HepG2 (cell line): ENCODE results near the gene ITGB6. TPM values are rescaled to one million over a fixed set of nuclear protein-coding genes. Genes with fewer than 3 reads are reported as not detected.

Experiments used
- ATAC-seq: fragments of 200-7000 bp; cut with Tn5 transposase; 3 replicates; pipeline ENCODE4 v1.9.1; 2020; ENCODE audit warnings: mild to moderate bottlenecking, moderate library complexity
- BruUV-seq: library from RNA; stranded (reverse); fragments of 400-500 nt; replicated peaks from 2 replicates; lab custom pipeline; 2021; lab: Mats Ljungman, UMichigan
- CTCF ChIA-PET: fragments of 300-600 bp; formaldehyde crosslinking; extraction: SDS; loops from one replicate; lab custom pipeline; 2021; ENCODE audit warnings: low total read pairs, inconsistent platforms, low intra/inter-chr PET ratio; lab: Yijun Ruan, JAX
- POLR2A ChIA-PET: fragments of 350-600 bp; sonication (Branson Sonifier 250); formaldehyde crosslinking; loops from one replicate; lab custom pipeline; 2020; ENCODE audit warnings: antibody characterized with exemption, inconsistent platforms; lab: Yijun Ruan, JAX
- DNase-seq: peaks from one replicate; pipeline ENCODE4 v3.0.0-alpha.2; 2015; ENCODE audit warnings: low spot score
- FAIRE-seq: peaks from 3 replicates; lab custom pipeline; 2011; peaks lifted over from hg19 to GRCh38; lab: Jason Lieb, UNC
- H2AFZ ChIP-seq: one replicate; pipeline ENCODE4 v1.6.1; 2011; ENCODE audit warnings: low read length, inconsistent platforms
- H3K27ac ChIP-seq: fragments of 300-600 bp; 3 replicates; pipeline ENCODE4 v1.8.0; 2011; ENCODE audit warnings: mixed run types, mild to moderate bottlenecking, mixed read lengths, low read length, inconsistent platforms; ENCODE audit not compliant: insufficient read depth; ENCODE audit errors: extremely low read length
- H3K27me3 ChIP-seq, 2 experiments: fragments of 200-600 bp in 1 of 2; 2 replicates in 1 of 2; 3 replicates in 1 of 2; pipeline versions ENCODE4 v1.6.0 to v1.8.0; 2011; ENCODE audit warnings: low read length in 2 of 2, mild to moderate bottlenecking in 2 of 2, moderate library complexity in 2 of 2, inconsistent platforms in 1 of 2; ENCODE audit not compliant: insufficient read depth in 2 of 2, control insufficient read depth in 1 of 2
- H3K36me3 ChIP-seq, 2 experiments: fragments of 200-600 bp in 1 of 2; replicated peaks in 1 of 2; 2 replicates in 1 of 2; 3 replicates in 1 of 2; pipeline versions ENCODE4 v1.5.1 to v1.8.0; 2011; ENCODE audit warnings: low read length in 2 of 2, inconsistent platforms in 1 of 2; ENCODE audit not compliant: insufficient read depth in 2 of 2, control insufficient read depth in 1 of 2
- H3K4me1 ChIP-seq: 2 replicates; pipeline ENCODE4 v1.5.1; 2012; ENCODE audit warnings: low read length, inconsistent platforms; ENCODE audit not compliant: insufficient read depth
- H3K4me2 ChIP-seq: 2 replicates; pipeline ENCODE4 v1.6.0; 2011; ENCODE audit warnings: low read depth, low read length, inconsistent platforms
- H3K4me3 ChIP-seq, 3 experiments: fragments of 200-600 bp in 1 of 3; sonication (generic), shearing (Covaris generic) in 1 of 3; replicated peaks in 1 of 3; 2 replicates each; pipeline ENCODE4 v1.5.1; 2011 to 2016; ENCODE audit warnings: low read length in 3 of 3, inconsistent platforms in 2 of 3, low read depth in 2 of 3, mild to moderate bottlenecking in 2 of 3, control low read depth in 1 of 3, mixed read lengths in 1 of 3; ENCODE audit not compliant: insufficient read depth in 1 of 3
- H3K79me2 ChIP-seq: one replicate; pipeline ENCODE4 v1.6.1; 2011; ENCODE audit warnings: low read length, inconsistent platforms; ENCODE audit not compliant: insufficient read depth
- H3K9ac ChIP-seq: 2 replicates; pipeline ENCODE4 v1.6.0; 2011; ENCODE audit warnings: mild to moderate bottlenecking, low read depth, low read length, inconsistent platforms; ENCODE audit not compliant: insufficient read depth
- H3K9me3 ChIP-seq: 2 replicates; pipeline ENCODE4 v1.5.1; 2012; ENCODE audit warnings: mild to moderate bottlenecking, low read length
- H4K20me1 ChIP-seq: 2 replicates; pipeline ENCODE4 v1.6.0; 2011; ENCODE audit warnings: inconsistent platforms, mild to moderate bottlenecking, low read length, moderate library complexity; ENCODE audit not compliant: insufficient read depth
- SNRNP70 ChIP-seq: fragments of 200-400 bp; formaldehyde crosslinking; IDR thresholded peaks from 2 replicates; pipeline ENCODE4 v1.6.1; 2017; ENCODE audit warnings: mild to moderate bottlenecking, low read depth, low read length, moderate library complexity
- ZBTB40 ChIP-seq, 2 experiments: fragments of 450-650 bp in 1 of 2; sonication (generic) in 1 of 2; formaldehyde crosslinking in 1 of 2; IDR thresholded peaks; 2 replicates each; pipeline versions ENCODE4 v1.6.1 to v1.8.0; 2016 to 2022; ENCODE audit warnings: antibody characterized with exemption in 1 of 2, mild to moderate bottlenecking in 1 of 2, missing genetic modification reagents in 1 of 2
- ZNF652 ChIP-seq: IDR thresholded peaks from 2 replicates; pipeline ENCODE4 v1.6.1; 2016; ENCODE audit warnings: low read depth, borderline replicate concordance
- ZNF703 ChIP-seq: sonication (generic); formaldehyde crosslinking; IDR thresholded peaks from 2 replicates; pipeline ENCODE4 v1.5.1; 2020; ENCODE audit warnings: missing genetic modification reagents, mild to moderate bottlenecking, moderate library complexity, borderline replicate concordance
- WGBS: methylation state at CpG from one replicate; pipeline ENCODE4 v1.1.6; 2017; ENCODE audit warnings: low lambda C conversion rate; 5-methylcytosine and 5-hydroxymethylcytosine counted together
- in situ Hi-C: cut with HindIII; loops from 2 replicates; pipeline ENCODE4 v1.10.0; 2017; ENCODE audit warnings: low pct_unique_long_range_greater_than_20kb; ENCODE audit not compliant: extremely low pct_ligation_motif_present
- intact Hi-C: fragments of 100-400 bp; cut with micrococcal nuclease; formaldehyde crosslinking; loops from one replicate; pipeline ENCODE4 v1.10.0; 2022; ENCODE audit not compliant: unreplicated experiment
- polyA plus RNA-seq, 8 experiments: library from polyadenylated mRNA; depleted of rRNA in 3 of 8; stranded (reverse) in 7 of 8; unstranded in 1 of 8; fragments of >200 nt; fragmentation: Illumina TruSeq in 4 of 8; extraction: Trizol in 4 of 8; gene quantifications; 2 replicates each; pipeline versions ENCODE4 v1.2.1 to v1.2.3, GENCODE V29; 2011 to 2016; ENCODE audit warnings: low read depth in 4 of 8, missing spikeins in 1 of 8, mixed read lengths in 1 of 8; ENCODE audit not compliant: insufficient read depth in 1 of 8
- total RNA-seq, 5 experiments: library from RNA; depleted of rRNA; stranded (reverse); fragments of >200 nt; fragmentation: Illumina TruSeq; extraction: Trizol; gene quantifications; 2 replicates each; pipeline ENCODE4 v1.2.3, GENCODE V29; 2016; ENCODE audit warnings: low read depth in 1 of 5

The ITGB6 gene
- total and polyA plus RNA-seq, 2 of the 13 experiments (the other 11 are each of a cell fraction or from before 2014, with no cell fraction given) = not detected

GRCh38 chr2:160096409-160096808, 103.7 kb downstream of the ITGB6 start (continued):
- TF ChIP-seq ZBTB40 (IDR thresholded peaks at IDR 0.05) (no peak), ZBTB40 (CRISPR knock-in tag; IDR thresholded peaks at IDR 0.05) (no peak), SNRNP70 (no peak), ZNF652 (CRISPR knock-in tag) (no peak)

GRCh38 chr2:160092445-160092844, 107.6 kb downstream of the ITGB6 start:
- FAIRE-seq = no peak

More at GRCh38 chr2:160092445-160092844, 107.6 kb downstream of the ITGB6 start:
- no peak for TF ChIP-seq ZNF703 (CRISPR knock-in tag)
- TF ChIP-seq, all 625 proteins: peak for 0
- ATAC-seq (no peak), DNase-seq (no peak)
- Histone ChIP-seq H3K9ac (no peak overlapping the region), H3K79me2 (no peaks in the 10 kb centered on the region), H3K4me3 (no peak overlapping the region), H3K4me1 (no peaks in the 10 kb centered on the region), H3K36me3 (no peaks in the 10 kb centered on the region), H3K27me3 (no peaks in the 10 kb centered on the region; a peak in 1 of 5 replicates), H3K4me2 (no peak overlapping the region), H4K20me1 (no peaks in the 10 kb centered on the region), H3K9me3 (peaks cover 21% of the 10 kb centered on the region), H3K27ac (no peak overlapping the region), H2AFZ (no peak overlapping the region)
- intact Hi-C loops (no loop called here), in situ Hi-C loops (no loop called here)
- ChIA-PET CTCF (no interaction called here), POLR2A (no interaction called here)
- BruUV-seq = no TSS peak
- 39% methylated on average over 4 of the region's 4 CpGs for WGBS
